Activated T-cell treated with anti-CD3 and anti-CD28 coated beads for 48 hours (primary cell): ENCODE results near the gene FXYD2.

Experiments
- DNase-seq: peaks from one replicate; pipeline ENCODE4 v3.0.0-alpha.2; 2020; ENCODE audit warnings: low read depth

The FXYD2 gene

DNA sequence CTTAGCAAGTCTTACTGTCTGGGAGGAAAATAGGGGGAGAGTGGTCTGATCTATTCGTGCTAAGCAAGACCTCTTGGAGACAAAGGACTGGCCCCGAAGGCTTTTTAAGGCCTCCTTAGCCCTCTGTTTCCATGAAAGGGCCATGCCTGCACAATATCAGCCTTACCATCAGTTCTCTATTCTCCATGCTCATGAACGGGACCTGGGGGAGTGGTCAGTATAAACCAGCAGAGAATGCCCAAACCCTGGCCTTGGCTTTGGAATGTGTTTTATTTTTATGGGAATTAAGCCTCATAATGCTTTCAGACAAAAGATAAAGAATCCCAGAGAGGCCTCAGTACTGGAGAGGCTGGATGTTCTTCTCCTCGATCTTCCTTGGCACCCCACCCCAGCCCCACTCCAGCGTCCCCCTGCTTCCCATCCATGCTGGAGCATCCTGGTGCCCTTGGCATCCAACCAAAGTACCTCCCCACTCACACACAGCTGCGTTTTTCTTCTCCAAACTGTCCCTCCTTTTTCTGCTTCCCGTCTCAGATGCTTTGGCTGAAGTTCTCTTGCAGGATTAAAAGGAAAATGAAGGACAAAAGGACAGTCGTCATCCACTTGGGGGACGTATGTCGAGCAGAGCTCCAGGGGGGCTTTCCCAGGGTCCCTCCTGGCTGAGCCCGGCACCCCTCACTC lies 33.3 kb upstream of the FXYD2 start:
- no peak for DNase-seq

DNA sequence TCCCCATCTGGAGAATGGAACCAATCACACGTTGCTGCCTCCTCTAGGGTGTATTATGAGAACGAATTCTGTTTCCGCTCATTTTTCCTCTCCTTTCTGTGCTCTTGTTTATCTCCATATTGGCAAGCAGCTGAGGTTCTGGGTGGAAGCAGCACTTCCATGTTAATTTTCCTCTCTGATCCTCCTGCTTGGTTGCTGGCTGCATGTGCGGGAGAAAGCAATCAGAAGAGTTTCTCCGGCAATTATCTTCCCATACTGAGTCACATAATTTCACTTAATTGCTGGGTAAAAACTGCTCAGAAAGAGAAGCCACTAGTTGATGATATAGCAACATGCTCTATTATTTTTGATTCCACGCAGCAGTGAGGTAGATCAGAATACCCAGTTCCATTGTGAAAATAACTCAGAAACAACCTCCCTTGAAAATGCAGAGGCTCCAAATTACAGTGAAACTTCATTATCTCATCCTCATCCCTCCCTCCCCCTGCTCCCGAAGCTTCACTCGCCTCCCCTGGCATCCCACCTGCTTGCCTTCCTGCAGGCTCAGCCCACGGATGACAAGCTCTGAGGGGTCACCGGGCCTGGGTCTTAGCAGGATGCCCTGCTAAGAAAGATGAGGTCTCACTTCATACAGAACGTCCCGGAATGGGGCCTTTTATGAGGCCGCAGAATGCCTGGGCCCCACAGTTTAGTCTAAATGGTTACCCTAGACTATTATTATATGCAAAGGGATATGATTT lies 31.5 kb upstream of the FXYD2 start:
- DNase-seq, result no peak

DNA sequence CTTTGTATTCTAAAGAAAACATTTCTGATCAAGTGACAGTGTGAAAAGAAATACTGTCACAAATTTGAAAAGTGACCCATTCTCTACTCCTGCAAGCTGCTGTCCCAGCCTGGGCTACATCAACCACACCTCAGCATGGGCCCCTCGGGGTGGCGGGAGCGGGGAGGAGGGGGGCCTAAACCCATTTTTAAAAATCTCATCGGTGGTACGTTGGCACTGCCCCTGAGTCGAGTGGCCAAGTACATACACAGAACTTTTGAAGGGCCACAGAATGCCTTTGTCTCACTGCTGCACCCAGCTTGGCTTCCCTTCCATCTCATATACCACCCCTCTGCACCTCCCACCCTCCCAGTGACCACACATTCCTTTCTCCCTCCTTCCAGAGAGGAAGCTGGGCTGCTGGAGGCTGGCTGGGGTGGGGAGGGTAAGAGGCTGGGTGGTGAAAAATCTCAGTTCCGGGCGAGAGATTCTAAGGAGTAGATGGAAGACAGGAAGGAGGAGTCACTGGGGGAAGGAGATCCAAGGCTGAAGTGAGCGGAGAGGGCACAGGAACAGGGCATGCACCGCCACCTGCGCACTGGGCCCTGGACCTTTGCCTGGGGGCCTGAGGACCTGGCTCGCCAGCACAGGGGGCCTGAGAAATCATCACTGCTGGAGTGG lies 30.8 kb upstream of the FXYD2 start:
- DNase-seq, result no peak

DNA sequence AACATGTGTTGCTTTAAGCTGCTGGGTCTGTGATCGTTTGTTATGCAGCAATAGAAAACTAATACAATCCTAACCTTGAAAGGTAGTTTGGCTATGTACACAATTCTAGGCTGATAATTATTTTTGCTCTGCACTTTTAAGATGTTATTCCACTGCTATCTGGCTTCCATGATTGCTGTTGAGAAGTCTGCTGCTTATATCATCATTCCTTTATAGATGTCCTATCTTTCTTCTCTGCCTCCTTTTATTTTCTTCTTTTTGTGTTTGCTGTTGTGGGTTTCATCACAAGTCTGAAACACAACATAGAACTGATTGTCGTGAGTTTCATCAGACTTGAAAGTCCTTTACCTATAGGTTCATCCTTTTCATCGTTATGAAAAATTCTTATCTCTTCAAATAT lies 27.8 kb upstream of the FXYD2 start:
- DNase-seq, result no peak

GRCh38 chr11:117851852-117852251 lies 27.3 kb upstream of the FXYD2 start:
- DNase-seq, result no peak

GRCh38 chr11:117851106-117851505 lies 26.6 kb upstream of the FXYD2 start:
- no peak for DNase-seq

GRCh38 chr11:117849781-117850414 lies 25.4 kb upstream of the FXYD2 start:
- DNase-seq, result no peak

GRCh38 chr11:117843666-117844484 lies 19.3 kb upstream of the FXYD2 start:
- peak; percentile 75 for DNase-seq

- no peak for DNase-seq
Measured at GRCh38 chr11:117842131-117842941, 17.8 kb upstream of the FXYD2 start.

GRCh38 chr11:117841551-117842031 lies 17.0 kb upstream of the FXYD2 start:
- no peak for DNase-seq

GRCh38 chr11:117840881-117841550 lies 16.5 kb upstream of the FXYD2 start:
- DNase-seq, result no peak

- no peak for DNase-seq
Measured at GRCh38 chr11:117839936-117840813, 15.6 kb upstream of the FXYD2 start.

DNA sequence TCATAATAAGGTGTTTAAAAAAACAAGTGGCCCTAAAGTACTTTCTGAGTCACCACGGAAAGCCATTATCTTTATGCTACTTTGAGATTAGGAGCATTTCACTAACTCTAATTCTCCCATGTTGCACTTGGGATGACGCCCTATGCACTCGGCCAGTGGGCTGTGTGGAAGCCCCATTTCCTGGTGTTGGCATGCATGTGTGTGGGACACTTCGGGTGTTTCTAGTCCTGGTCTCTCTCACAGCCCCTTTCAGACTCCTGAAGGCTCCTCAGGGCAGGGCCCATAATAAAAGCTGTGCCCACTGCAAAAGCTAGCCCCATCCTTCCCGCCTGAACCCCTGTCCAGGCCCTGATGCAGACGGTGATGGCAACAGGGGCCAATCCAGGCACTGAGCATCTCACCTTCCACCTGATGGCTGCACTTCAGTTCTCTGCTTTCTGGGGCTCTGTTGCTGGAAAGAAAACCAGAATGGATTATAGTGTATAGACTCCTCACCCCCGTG lies 14.9 kb upstream of the FXYD2 start:
- no peak for DNase-seq

DNA sequence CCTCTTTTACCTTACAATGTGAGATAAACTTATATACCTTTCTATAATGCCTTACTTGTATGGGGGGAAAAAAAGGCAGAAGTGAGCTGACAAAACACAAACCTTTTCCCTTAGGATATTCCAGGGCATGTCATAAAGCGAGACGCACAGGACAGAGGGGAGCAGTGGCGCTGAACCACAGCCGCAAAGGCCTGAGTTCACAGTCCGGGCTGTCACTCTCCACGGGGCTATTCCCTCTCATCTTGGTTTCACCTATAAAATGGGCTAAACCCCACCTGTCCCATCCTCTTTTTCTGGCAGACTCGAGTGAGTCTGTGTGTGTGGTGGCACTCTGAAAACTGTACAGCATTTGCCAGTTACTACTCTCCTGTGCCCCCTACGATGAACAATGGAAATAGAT lies 14.4 kb upstream of the FXYD2 start:
- DNase-seq, result no peak

DNA sequence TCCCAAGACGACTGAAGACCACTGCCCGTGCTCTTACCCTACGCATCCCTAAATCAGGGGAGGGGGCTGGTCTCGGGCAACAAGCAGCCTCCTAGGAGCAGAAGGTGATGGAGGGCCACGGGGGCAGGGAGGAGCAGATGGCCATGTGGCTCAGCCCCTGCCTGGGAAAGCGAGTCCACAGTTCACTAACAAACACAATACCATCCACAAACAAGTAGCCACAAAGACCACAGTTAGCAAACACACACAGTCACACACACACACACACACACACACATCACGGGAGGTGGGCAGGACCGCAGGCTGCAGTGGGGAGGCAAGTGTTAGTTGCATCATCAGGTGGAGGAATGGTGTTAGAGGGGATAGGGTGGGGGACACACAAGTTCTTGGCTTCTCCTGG lies 13.2 kb upstream of the FXYD2 start:
- no peak for DNase-seq

DNA sequence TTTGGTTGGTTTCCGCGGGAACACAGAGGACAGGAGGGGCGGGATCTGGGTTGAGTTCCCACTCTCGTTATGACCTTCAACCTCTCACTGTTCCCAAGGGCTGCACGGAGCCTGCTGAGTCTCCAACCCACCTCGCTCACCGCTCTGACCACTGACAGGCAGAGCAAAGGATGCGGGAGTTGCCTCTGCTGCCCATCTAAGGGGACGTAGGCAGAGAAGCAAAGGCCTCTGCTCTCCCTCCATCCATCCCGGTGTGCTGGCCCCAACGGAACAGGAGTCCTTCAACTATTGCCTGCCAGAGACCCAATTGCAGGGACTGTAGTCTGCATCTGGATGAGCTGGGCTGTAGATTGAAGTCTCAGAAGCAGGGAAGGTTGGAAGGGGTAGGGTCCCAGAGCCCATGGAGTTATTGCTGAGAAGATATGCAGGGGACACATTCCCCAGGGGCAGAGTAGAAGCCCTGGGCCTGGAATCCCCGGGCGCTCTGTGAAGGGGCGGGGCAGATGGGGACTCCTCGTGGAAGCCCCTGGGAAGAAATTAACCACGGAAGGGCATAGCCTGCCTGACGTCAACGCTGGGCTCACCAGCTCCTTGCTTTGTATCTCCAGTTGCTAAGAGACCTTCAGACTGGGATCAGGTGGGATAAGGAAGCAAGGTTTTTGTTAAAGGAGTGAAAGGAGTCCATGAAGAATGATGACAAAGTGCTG lies 12.7 kb upstream of the FXYD2 start:
- no peak for DNase-seq

GRCh38 chr11:117836077-117836960 lies 11.8 kb upstream of the FXYD2 start:
- no peak for DNase-seq
